GM18498 (cell line): ENCODE results near the gene SPAG17.
A peak's percentile ranks its signal among the peaks of the same experiment; 100 is the strongest.
"Not testable (repeated sequence)": the region's sequence is repeated elsewhere in the genome, so short reads cannot be mapped to it uniquely, and the experiment has no call there.

Experiments used
- ATAC-seq: cut with Tn5 transposase; IDR thresholded peaks from one replicate; pipeline ENCODE4 v1.9.1; 2021; ENCODE audit warnings: mild to moderate bottlenecking, moderate library complexity; ENCODE audit not compliant: unreplicated experiment

Gene SPAG17

GRCh38 chr1:117985973-117986372, 199.1 kb downstream of the SPAG17 start:
- peak; percentile 59 for ATAC-seq

- ATAC-seq: no peak
These were observed 199.8 kb downstream of the SPAG17 start for GRCh38 chr1:117985239-117985638.

GRCh38 chr1:117981455-117982192, 203.4 kb downstream of the SPAG17 start:
- no peak for ATAC-seq

- no peak for ATAC-seq
These were observed 208.6 kb downstream of the SPAG17 start for GRCh38 chr1:117976381-117976780.

- ATAC-seq: no peak
These were observed 213.3 kb downstream of the SPAG17 start for GRCh38 chr1:117971777-117972176.

- ATAC-seq: no peak
These were observed 214.8 kb downstream of the SPAG17 start for GRCh38 chr1:117970252-117970651.

GRCh38 chr1:117967881-117968280, 217.1 kb downstream of the SPAG17 start:
- no peak for ATAC-seq

- ATAC-seq: no peak
These were observed 217.6 kb downstream of the SPAG17 start for GRCh38 chr1:117967477-117967876.

GRCh38 chr1:117964290-117965038, 220.6 kb downstream of the SPAG17 start:
- no peak for ATAC-seq

- ATAC-seq: no peak
These were observed 225.7 kb downstream of the SPAG17 start for GRCh38 chr1:117959364-117959763.

GRCh38 chr1:117952386-117952785, 232.6 kb downstream of the SPAG17 start:
- ATAC-seq: no peak

- no peak for ATAC-seq
These were observed 242.7 kb downstream of the SPAG17 start for GRCh38 chr1:117942293-117942692.

GRCh38 chr1:117933769-117934168, 251.3 kb downstream of the SPAG17 start:
- no peak for ATAC-seq

GRCh38 chr1:117932576-117932975, 252.5 kb downstream of the SPAG17 start:
- ATAC-seq: no peak

GRCh38 chr1:117930484-117930883, 254.5 kb downstream of the SPAG17 start:
- no peak for ATAC-seq

- peak; percentile 1 for ATAC-seq
These were observed 254.9 kb downstream of the SPAG17 start for GRCh38 chr1:117930173-117930447.

GRCh38 chr1:117929343-117930172, 255.5 kb downstream of the SPAG17 start, which contains the start of the genes GDAP2 and WDR3:
GDAP2 (minus strand) TSS chr1:117929621; CDS start chr1:117920357, 9,264 bp downstream.
WDR3 (plus strand) TSS chr1:117929739; CDS start chr1:117933320, 3,581 bp downstream.
- ATAC-seq: peak; percentile 95

GRCh38 chr1:117928881-117929342, 256.1 kb downstream of the SPAG17 start:
- ATAC-seq: peak; percentile 43

GRCh38 chr1:117925981-117926380, 259.0 kb downstream of the SPAG17 start:
- ATAC-seq: no peak

- not testable (repeated sequence) for ATAC-seq
These were observed 262.3 kb downstream of the SPAG17 start for GRCh38 chr1:117922717-117923116.

- no peak for ATAC-seq
These were observed 263.0 kb downstream of the SPAG17 start for GRCh38 chr1:117921991-117922390.
